GM12878 (cell line): ENCODE data around the gene ZNF687. TPM values are rescaled to one million over a fixed set of nuclear protein-coding genes. Genes with fewer than 3 reads are reported as not detected.

Experiments
- ATAC-seq: fragments of 200-7000 bp; cut with Tn5 transposase; 3 replicates; pipeline ENCODE4 v1.9.1; 2020; ENCODE audit warnings: mild to moderate bottlenecking, moderate library complexity
- BruUV-seq: library from RNA; stranded (reverse); fragments of 400-500 nt; replicated peaks from 2 replicates; lab custom pipeline; 2021; lab: Mats Ljungman, UMichigan
- CTCF ChIA-PET: fragments of 300-600 bp; sonication (Branson Sonifier 250); formaldehyde crosslinking; extraction: SDS; loops from one replicate; lab custom pipeline; 2021; ENCODE audit warnings: inconsistent platforms; lab: Yijun Ruan, JAX
- POLR2A ChIA-PET: fragments of 350-600 bp; formaldehyde crosslinking; extraction: SDS; loops from one replicate; lab custom pipeline; 2021; ENCODE audit warnings: inconsistent platforms; lab: Charles Lee
- RAD21 ChIA-PET: fragments of 300-600 bp; sonication (Branson Sonifier 250); formaldehyde crosslinking; loops from one replicate; lab custom pipeline; 2023; ENCODE audit warnings: antibody characterized with exemption; ENCODE audit not compliant: unreplicated experiment; lab: Charles Lee
- SMC1A ChIA-PET: fragments of 300-600 bp; sonication (Branson Sonifier 250); formaldehyde crosslinking; loops from one replicate; lab custom pipeline; 2023; ENCODE audit not compliant: unreplicated experiment, uncharacterized antibody; lab: Charles Lee
- DNase-seq: peaks from one replicate; pipeline ENCODE4 v3.0.0-alpha.2; 2011; ENCODE audit warnings: low read depth, low spot score
- FAIRE-seq: peaks from 3 replicates; lab custom pipeline; 2011; peaks lifted over from hg19 to GRCh38; lab: Jason Lieb, UNC
- H2AFZ ChIP-seq: 2 replicates; pipeline ENCODE4 v1.6.0; 2011; ENCODE audit warnings: low read depth, low read length, control low read depth; ENCODE audit not compliant: control insufficient read depth
- H3K27ac ChIP-seq: 2 replicates; pipeline ENCODE4 v1.5.1; 2011; ENCODE audit warnings: control low read depth; ENCODE audit not compliant: control insufficient read depth, insufficient read depth
- H3K27me3 ChIP-seq, 2 experiments: replicated peaks in 1 of 2; 2 replicates each; pipeline versions ENCODE4 v1.6.0 to v1.6.1; 2011; ENCODE audit warnings: low read length in 1 of 2; ENCODE audit not compliant: control insufficient read depth in 2 of 2, insufficient read depth in 2 of 2
- H3K36me3 ChIP-seq, 2 experiments: 2 replicates each; pipeline ENCODE4 v1.5.1; 2011; ENCODE audit warnings: low read length in 1 of 2; ENCODE audit not compliant: control insufficient read depth in 2 of 2, insufficient read depth in 2 of 2
- H3K4me1 ChIP-seq: 2 replicates; pipeline ENCODE4 v1.6.1; 2011; ENCODE audit warnings: mild to moderate bottlenecking, low read length, moderate library complexity, mixed read lengths; ENCODE audit not compliant: control insufficient read depth, insufficient read depth
- H3K4me2 ChIP-seq: 2 replicates; pipeline ENCODE4 v1.6.0; 2011; ENCODE audit warnings: control low read depth; ENCODE audit not compliant: control insufficient read depth, insufficient read depth
- H3K4me3 ChIP-seq: fragments of 200-600 bp; sonication (generic); 2 replicates; pipeline ENCODE4 v1.5.1; 2016
- H3K79me2 ChIP-seq: 2 replicates; pipeline ENCODE4 v1.6.0; 2011; ENCODE audit warnings: low read length; ENCODE audit not compliant: control insufficient read depth, insufficient read depth
- H3K9ac ChIP-seq: 2 replicates; pipeline ENCODE4 v1.8.0; 2011; ENCODE audit warnings: low read length, control low read depth, mixed read lengths; ENCODE audit not compliant: control insufficient read depth, insufficient read depth
- H3K9me3 ChIP-seq: replicated peaks from 3 replicates; pipeline ENCODE4 v1.5.1; 2011; ENCODE audit warnings: mild to moderate bottlenecking, low read length; ENCODE audit not compliant: control insufficient read depth, insufficient read depth
- H4K20me1 ChIP-seq: 2 replicates; pipeline ENCODE4 v1.6.0; 2011; ENCODE audit not compliant: control insufficient read depth, insufficient read depth
- ATF7 ChIP-seq: fragments of 450-650 bp; IDR thresholded peaks from 2 replicates; pipeline ENCODE4 v1.6.1; 2016; ENCODE audit warnings: low read depth, mild to moderate bottlenecking
- CEBPB ChIP-seq, 2 experiments: fragments of 150-350 bp in 1 of 2; IDR thresholded peaks; 2 replicates each; pipeline ENCODE4 v1.6.1; 2012 to 2014; ENCODE audit warnings: low read depth in 2 of 2, low read length in 2 of 2, borderline replicate concordance in 1 of 2, inconsistent platforms in 1 of 2
- CHD2 ChIP-seq: IDR thresholded peaks from 2 replicates; pipeline ENCODE4 v1.6.1; 2011; ENCODE audit warnings: low read depth, low read length, improper control_type of control experiment, borderline replicate concordance
- FOS ChIP-seq: IDR thresholded peaks from 3 replicates; pipeline ENCODE4 v1.6.1; 2011; ENCODE audit warnings: borderline replicate concordance; ENCODE audit not compliant: insufficient read length; ENCODE audit errors: extremely low read depth
- FOXK2 ChIP-seq: fragments of 450-650 bp; IDR thresholded peaks from 2 replicates; pipeline ENCODE4 v1.6.1; 2017; ENCODE audit warnings: mild to moderate bottlenecking, moderate library complexity
- IKZF2 ChIP-seq, 2 experiments: fragments of 450-650 bp; IDR thresholded peaks; 2 replicates each; pipeline ENCODE4 v1.6.1; 2017; ENCODE audit warnings: mild to moderate bottlenecking in 2 of 2, moderate library complexity in 2 of 2
- NR2F1 ChIP-seq: fragments of 450-650 bp; conservative IDR thresholded peaks from 2 replicates; pipeline ENCODE4 v1.6.1; 2017; ENCODE audit warnings: mild to moderate bottlenecking
- POLR2AphosphoS2 ChIP-seq: IDR thresholded peaks from 2 replicates; pipeline ENCODE4 v1.6.1; 2011; ENCODE audit warnings: low read depth, mild to moderate bottlenecking, low read length, improper control_type of control experiment, moderate library complexity
- SMC3 ChIP-seq: IDR thresholded peaks from 2 replicates; pipeline ENCODE4 v1.6.1; 2011; ENCODE audit warnings: low read length, improper control_type of control experiment, borderline replicate concordance
- TBL1XR1 ChIP-seq: IDR thresholded peaks from 2 replicates; pipeline ENCODE4 v1.6.1; 2012; ENCODE audit warnings: low read depth, low read length, improper control_type of control experiment
- WGBS: methylation state at CpG from one replicate; pipeline ENCODE4 v1.1.6; 2016; ENCODE audit warnings: low lambda C conversion rate; ENCODE audit not compliant: insufficient replicate concordance, insufficient coverage; ENCODE audit errors: missing lambda C conversion rate; 5-methylcytosine and 5-hydroxymethylcytosine counted together
- in situ Hi-C: fragments of 300-500 bp; cut with MboI; formaldehyde crosslinking; loops from 9 replicates; pipeline ENCODE4 v1.14.3; 2018; ENCODE audit warnings: mixed read lengths
- intact Hi-C: fragments of 100-400 bp; cut with micrococcal nuclease; formaldehyde crosslinking; loops from one replicate; pipeline ENCODE4 v1.14.2; 2022; ENCODE audit not compliant: unreplicated experiment
- polyA plus RNA-seq, 11 experiments: library from polyadenylated mRNA; depleted of rRNA in 4 of 11; unstranded in 6 of 11; stranded (reverse) in 5 of 11; fragments of >200 nt; fragmentation: Nextera tagmentation in 4 of 11; fragmentation: Illumina TruSeq in 1 of 11; extraction: Ambion mirVana in 4 of 11; extraction: Trizol in 1 of 11; gene quantifications; 1 replicate in 1 of 11; 2 replicates in 10 of 11; pipeline versions ENCODE4 v1.2.1 to v1.2.3, GENCODE V29; 2011 to 2016; ENCODE audit warnings: inconsistent platforms in 2 of 11, missing spikeins in 2 of 11, low read depth in 1 of 11
- total RNA-seq, 4 experiments: library from RNA; depleted of rRNA in 3 of 4; stranded (reverse); fragments of >200 nt in 3 of 4; fragmentation: Illumina TruSeq in 1 of 4; extraction: Trizol in 1 of 4; gene quantifications; 2 replicates each; pipeline versions ENCODE4 v1.2.1 to v1.2.3, GENCODE V29; 2013 to 2021
- TF ChIP-seq, protein P1 (sequence below): fragments of 450-650 bp; formaldehyde crosslinking; IDR thresholded peaks from 2 replicates; pipeline ENCODE4 v1.4.0; 2022; ENCODE audit warnings: mild to moderate bottlenecking, moderate library complexity
- TF ChIP-seq, protein P2 (sequence below): fragments of 450-650 bp; conservative IDR thresholded peaks from 2 replicates; pipeline ENCODE4 v1.6.1; 2017; ENCODE audit warnings: mild to moderate bottlenecking, moderate library complexity

ZNF687 gene
- total and polyA plus RNA-seq, 10 of the 15 experiments (the other 5 are each of a cell fraction or from before 2014, with no cell fraction given) = 0.08 to 30.9 (median 9.9) TPM

DNA sequence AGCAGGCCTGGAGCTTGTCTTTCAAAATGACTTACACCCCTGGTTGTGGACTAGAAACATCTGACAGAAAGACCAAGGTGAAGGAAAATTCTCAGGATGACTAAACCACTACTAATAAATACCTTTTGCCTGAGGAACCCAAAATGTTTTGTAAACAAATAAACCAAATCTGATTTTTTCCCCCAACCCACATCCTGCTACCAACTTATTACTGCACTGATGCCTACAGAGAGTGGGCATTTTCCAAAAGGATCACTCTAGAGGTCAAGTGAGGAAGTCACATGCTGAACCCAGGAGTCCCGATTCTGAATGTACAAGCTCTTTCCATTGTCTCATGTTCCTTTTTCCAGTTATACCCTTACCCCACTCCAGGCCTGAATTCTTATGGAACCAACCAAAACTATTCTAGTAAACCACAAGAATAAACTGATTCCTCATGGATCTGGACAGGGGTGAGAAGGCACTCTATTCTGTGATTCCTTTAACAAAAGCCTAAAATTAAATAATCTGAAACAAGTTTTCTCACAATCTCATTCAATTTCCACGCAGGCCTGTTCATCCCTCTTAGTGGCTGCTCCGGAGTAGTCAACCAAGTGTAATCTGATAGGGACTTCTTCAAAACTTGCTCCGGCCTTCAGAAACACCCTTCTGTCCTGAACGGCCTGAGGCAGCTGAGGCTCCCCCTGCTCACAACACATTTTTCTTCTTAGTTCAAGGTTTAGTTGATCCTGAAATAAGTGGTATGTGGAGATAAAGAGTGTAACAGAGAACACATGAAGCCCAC, 43.7 kb downstream of the ZNF687 start (continued):
- TF ChIP-seq, protein P1, sequence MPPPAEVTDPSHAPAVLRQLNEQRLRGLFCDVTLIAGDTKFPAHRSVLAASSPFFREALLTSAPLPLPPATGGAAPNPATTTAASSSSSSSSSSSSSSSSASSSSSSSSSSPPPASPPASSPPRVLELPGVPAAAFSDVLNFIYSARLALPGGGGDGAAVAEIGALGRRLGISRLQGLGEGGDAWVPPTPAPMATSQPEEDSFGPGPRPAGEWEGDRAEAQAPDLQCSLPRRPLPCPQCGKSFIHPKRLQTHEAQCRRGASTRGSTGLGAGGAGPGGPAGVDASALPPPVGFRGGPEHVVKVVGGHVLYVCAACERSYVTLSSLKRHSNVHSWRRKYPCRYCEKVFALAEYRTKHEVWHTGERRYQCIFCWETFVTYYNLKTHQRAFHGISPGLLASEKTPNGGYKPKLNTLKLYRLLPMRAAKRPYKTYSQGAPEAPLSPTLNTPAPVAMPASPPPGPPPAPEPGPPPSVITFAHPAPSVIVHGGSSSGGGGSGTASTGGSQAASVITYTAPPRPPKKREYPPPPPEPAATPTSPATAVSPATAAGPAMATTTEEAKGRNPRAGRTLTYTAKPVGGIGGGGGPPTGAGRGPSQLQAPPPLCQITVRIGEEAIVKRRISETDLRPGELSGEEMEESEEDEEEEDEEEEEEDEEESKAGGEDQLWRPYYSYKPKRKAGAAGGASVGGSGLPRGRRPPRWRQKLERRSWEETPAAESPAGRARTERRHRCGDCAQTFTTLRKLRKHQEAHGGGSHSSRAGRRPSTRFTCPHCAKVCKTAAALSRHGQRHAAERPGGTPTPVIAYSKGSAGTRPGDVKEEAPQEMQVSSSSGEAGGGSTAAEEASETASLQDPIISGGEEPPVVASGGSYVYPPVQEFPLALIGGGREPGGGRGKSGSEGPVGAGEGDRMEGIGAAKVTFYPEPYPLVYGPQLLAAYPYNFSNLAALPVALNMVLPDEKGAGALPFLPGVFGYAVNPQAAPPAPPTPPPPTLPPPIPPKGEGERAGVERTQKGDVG (CRISPR knock-in tag) = no peak
- TF ChIP-seq NR2F1 (0 out of 2 replicates have a peak, but pooled peaks have one; percentile 11), IKZF2 (IDR thresholded peaks at IDR 0.05) (peak; percentile 31 to 55; a peak in 3 of 4 replicates)

DNA sequence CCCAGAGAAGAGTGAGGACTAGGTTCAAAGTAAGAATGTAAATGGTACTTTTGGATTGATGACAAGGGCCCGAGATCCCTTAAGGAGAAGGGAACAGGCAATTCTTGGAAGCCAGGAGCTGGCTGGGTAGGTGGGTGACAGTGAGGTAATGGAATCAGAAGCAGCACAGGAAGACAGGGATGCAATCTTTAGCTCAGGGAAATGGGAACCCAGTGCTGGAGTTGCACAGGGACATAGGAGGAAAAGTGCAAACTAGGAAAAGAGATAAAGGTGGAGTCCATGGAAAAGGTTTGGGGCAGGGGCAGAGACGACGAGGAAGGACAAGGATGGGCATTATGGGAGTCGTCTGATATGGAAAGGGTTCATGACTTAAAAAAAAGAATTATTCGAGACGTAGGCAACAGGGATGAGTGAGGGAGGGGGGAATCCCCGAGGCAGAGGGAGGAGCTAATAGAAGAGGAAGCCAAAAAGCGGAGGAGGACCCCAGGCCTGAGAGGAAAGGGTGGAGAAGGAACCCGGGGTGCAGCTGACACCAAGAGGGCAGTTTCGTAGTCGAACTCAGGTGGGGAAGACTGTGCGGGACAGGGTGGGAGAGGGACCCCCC, 44.6 kb downstream of the ZNF687 start:
- POLR2A ChIA-PET = interaction anchor here (0.5 to 10.5 kb wide), 14 partner anchors 9 to 170 kb away, joined by 3 to 110 read pairs (median 4); partner anchors contain the start of genes PSMB4, RFX5, TNFAIP8L2 and VPS72
- RAD21 ChIA-PET = interaction anchor here (0.6 to 3.8 kb wide), 19 partner anchors 14 to 963 kb away, joined by 3 to 37 read pairs (median 4); partner anchors contain the start of genes PSMB4, PSMD4, RFX5 and RPRD2
- peaks cover 9% of the 10 kb centered on the region; the same call in 1 of the 2 replicates for H3K4me1 ChIP-seq
- peaks cover 31% of the 10 kb centered on the region for H3K79me2 ChIP-seq
- in situ Hi-C loops (no loop called here), intact Hi-C loops (loop anchor here (2.0 to 5.0 kb wide), 2 partner anchors 44 to 129 kb away; partner anchors contain the start of genes PIP5K1A and ZNF687)
- DNase-seq (no peak), FAIRE-seq (peak; percentile 47), ATAC-seq (peak; percentile 90)
- no TSS peak for BruUV-seq
- peak overlapping the region; percentile 74 for H3K4me3 ChIP-seq
- CTCF ChIA-PET = interaction anchor here (0.6 to 14.4 kb wide), 13 partner anchors 13 to 370 kb away, joined by 3 to 189 read pairs (median 3); no protein-coding TSS in a partner anchor
- no peaks in the 10 kb centered on the region for H4K20me1 ChIP-seq
- no peaks in the 10 kb centered on the region for H3K9me3 ChIP-seq
- peak overlapping the region; percentile 84 for H2AFZ ChIP-seq
- peaks cover 0 to 4% of the 10 kb centered on the region in 2 experiments; a peak in 1 of 4 replicates for H3K36me3 ChIP-seq
- SMC1A ChIA-PET = interaction anchor here (0.6 to 6.8 kb wide), 17 partner anchors 10 to 72 kb away, joined by 3 to 75 read pairs (median 5); partner anchors contain the start of genes PSMB4, PSMD4, RFX5 and ZNF687
- H3K9ac ChIP-seq = peak overlapping the region; percentile 89
- peak overlapping the region; percentile 77 for H3K4me2 ChIP-seq
- 0% methylated on average over 11 of the region's 12 CpGs for WGBS
- no peaks in the 10 kb centered on the region for H3K27me3 ChIP-seq
- peak overlapping the region; percentile 95 for H3K27ac ChIP-seq
- no peak for TF ChIP-seq TBL1XR1
- 0 out of 2 replicates have a peak, but pooled peaks have one; percentile 20 for TF ChIP-seq CHD2
- no peak for TF ChIP-seq CEBPB (IDR thresholded peaks at IDR 0.05; ENCODE audit: borderline replicate concordance in 1 of 2, low read depth in 2 of 2, low read length in 2 of 2)
- peak; percentile 24; the same call in 1 of the 2 replicates for TF ChIP-seq ATF7
- TF ChIP-seq, protein P2, sequence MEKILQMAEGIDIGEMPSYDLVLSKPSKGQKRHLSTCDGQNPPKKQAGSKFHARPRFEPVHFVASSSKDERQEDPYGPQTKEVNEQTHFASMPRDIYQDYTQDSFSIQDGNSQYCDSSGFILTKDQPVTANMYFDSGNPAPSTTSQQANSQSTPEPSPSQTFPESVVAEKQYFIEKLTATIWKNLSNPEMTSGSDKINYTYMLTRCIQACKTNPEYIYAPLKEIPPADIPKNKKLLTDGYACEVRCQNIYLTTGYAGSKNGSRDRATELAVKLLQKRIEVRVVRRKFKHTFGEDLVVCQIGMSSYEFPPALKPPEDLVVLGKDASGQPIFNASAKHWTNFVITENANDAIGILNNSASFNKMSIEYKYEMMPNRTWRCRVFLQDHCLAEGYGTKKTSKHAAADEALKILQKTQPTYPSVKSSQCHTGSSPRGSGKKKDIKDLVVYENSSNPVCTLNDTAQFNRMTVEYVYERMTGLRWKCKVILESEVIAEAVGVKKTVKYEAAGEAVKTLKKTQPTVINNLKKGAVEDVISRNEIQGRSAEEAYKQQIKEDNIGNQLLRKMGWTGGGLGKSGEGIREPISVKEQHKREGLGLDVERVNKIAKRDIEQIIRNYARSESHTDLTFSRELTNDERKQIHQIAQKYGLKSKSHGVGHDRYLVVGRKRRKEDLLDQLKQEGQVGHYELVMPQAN = no peak
- no peak for TF ChIP-seq FOS
- no peak for TF ChIP-seq SMC3
- no peak for TF ChIP-seq FOXK2
- peak; percentile 34; the same call in 1 of the 2 replicates for TF ChIP-seq POLR2AphosphoS2
